ENCODE results near the gene CHST15. TPM values are rescaled to one million over a fixed set of nuclear protein-coding genes. Genes with fewer than 3 reads are reported as not detected.

Gene CHST15
- total and polyA plus RNA-seq, 2 of the 8 experiments (the other 6 are each of a cell fraction or from before 2014, with no cell fraction given): 8.8 to 9.1 TPM

DNA sequence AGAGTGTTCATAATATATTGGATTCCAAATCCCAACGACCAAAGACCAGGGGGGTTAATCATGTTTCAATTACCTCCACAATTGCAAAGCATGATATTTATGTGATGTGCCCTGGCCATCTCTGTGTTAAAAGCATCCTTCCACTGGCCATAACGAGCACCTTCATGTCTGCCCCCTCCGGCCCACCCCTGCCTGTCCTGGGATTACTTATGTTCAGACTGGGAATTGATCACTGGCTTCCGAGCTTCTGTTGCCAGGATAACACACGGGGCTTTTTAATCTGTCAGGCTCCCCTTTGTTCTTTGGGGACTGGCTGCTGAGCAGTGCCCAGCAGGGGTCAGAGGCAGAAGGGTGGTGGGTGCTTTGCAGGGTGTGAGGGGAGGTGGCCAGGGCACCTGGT is 13.7 kb upstream of the CHST15 start (continued):
- TF ChIP-seq GABPA (IDR thresholded peaks at IDR 0.05; ENCODE audit: borderline replicate concordance, insufficient read depth, low read length) (no peak), POLR2A (IDR thresholded peaks at IDR 0.05; ENCODE audit: control extremely low read depth in 1 of 2, low read depth in 2 of 2, low read length in 2 of 2) (no peak), CREB1 (IDR thresholded peaks at IDR 0.05) (no peak)
